ENCODE results near the gene TCF7L1.

The TCF7L1 gene

DNA sequence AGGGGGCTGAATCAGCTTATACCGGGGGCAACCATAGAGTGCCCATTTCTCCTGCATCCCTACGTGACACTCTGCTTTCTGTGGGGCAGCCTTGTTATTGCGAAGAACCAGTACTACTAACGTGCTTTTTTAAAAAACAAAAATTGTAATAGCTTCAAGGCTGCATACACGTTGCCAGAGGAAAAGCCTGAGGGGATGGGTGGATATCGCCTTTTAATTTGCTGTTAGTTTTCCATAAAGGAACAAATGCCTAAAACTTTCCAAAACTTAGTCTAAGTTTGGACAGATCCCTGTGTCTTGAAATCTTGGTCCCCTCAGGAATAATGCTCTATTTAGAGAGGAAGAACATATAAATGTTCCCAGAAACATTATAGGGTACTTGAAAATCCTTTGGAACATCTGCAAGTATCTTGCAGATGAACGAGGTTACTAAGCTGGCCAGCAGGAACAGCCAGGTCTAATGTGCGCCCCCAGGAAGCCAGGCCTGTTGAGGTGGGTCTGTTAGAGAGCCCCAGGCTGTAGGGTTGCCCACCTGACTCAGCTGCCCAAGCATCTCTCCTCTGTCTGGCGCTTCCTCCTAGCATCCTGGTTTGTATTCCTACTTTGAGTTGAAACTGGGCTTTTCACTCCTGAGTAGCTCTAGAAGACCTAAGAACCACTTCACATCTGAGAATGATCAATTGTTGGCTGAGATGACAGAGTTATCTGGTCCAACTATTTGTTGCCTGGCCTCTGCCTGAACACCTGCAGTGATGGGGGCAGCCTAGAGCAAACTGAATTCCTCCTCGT, 97.7 kb downstream of the TCF7L1 start:
- DNase-seq (ENCODE audit: low read depth): no peak

DNA sequence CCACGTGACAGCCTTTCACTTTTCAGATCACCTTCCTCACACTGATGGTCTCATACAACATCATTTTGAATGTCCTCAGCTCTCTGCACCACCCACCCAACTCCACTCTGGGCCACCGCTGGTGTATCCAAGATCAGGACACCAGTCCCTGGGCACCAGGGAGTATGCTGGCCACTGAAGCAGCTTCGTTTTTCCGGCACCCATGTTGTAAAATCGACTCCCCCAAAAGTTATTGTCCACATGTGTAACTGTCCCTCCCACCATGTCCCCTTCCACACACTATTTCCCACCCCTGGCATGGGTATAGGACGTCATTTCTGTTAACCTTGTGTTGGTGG, 98.2 kb downstream of the TCF7L1 start:
- no peak for DNase-seq (ENCODE audit: low read depth)

DNA sequence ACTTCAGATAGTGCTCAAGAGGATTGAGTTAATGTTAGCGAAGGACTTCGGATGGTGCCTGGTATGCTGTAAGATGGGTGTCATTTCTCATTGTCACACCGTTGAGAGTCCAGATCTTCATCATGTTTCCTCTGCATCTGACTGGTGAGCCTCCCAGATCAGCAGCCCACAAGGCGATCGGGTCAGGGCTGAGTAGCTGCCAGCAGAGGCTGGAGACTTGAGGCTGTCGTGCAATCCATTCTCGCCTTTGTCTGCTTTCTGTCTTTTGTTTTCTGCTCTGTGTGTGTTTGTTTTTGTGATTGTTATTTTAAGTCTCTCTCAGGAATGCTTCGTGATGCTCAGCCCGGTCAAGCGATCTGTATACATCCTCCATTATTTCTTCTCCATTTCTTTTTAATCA, 98.8 kb downstream of the TCF7L1 start:
- no peak for DNase-seq (ENCODE audit: low read depth)

DNA sequence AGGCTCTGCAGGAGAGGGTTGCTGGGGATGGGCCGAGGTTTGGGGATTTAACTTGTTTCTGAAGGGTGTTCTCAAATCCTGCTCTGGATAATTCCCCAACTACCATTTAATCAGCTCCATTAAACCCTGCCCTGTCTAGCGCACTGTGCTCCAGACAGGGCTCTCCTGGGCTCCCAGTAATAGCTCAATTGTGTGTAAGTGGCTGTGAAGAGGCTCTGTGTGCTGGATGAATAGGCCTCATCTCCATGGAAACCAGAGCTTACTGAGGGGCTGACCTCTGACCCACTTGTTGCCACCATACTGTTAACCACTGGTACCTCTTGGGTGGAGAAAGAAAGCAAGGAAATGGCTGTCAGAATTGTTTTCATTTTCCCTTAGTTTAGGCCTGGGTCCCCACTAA, 101.7 kb downstream of the TCF7L1 start:
- DNase-seq (ENCODE audit: low read depth): no peak

DNA sequence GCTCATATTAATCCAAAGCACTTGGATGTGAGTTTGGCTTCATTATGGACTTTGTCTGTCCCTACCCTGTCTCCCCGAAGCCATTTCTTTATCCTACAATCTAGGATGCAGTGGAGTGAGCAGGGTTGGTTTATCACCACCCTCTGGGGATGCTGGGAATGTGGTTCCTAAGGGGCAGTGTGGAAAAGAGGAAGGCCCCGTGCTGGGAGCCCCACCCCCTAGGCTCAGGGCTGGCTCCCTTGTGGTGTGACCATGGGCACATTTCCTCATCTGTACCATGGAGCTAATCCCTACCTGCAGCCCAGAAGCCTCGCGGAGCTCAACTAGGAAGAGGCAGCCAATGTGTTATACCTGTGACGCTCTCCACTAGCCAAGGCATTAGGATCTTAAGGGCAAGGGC, 102.1 kb downstream of the TCF7L1 start:
- DNase-seq (ENCODE audit: low read depth): no peak

DNA sequence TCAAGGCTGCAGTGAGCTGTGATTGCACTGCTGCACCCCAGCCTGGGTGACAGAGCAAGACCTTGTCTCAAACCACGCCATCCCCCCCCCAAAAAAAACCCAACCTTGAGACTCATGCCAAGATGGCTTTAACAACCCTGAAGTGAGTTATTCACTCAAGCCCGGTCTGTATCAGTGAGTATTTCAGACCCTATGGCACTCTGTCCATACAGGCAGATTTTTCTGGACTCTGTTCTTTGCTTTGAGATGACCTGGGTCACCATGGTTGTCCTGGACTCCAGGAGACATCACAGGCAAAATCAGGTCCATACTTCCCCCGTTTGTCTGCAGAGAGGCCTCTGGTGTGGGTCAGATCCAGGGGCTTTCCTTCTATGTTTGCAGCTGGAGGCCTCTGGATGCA, 102.9 kb downstream of the TCF7L1 start:
- no peak for DNase-seq (ENCODE audit: low read depth)

DNA sequence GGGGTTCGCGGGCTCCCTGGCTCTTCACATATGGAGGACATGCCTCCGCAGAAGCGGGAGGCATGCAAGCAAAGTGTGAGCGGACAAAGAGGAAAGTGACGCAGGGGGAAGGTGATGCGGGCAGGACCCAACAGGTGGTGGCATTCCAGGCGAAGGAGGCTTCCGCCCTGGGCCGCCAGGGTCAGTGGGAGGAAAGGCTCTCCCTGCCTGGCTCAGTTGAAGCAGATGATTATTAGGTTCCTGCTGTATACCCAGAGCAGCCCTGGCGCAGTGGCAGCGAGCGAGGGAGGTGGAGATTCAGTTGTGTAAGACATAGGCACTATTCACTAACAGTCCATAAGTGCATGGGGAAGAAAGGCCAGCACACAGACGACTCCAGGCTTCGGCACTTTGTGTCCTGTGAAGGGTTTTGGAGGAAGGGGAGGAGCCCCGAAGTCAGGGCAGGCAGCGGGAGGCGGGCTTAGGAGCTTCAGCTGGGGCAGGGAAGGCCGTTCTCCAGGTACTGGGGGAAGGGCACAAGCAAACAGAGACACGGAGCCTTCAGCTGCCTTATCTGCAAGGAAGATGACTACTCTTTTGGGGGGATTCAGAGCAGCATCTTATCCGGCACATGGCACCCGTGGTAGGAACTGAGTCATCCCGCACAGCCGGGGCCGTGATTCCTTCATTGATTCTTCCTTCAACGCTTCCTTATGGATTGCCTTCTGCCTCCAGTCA, 104.8 kb downstream of the TCF7L1 start:
- no peak for DNase-seq (ENCODE audit: low read depth)

DNA sequence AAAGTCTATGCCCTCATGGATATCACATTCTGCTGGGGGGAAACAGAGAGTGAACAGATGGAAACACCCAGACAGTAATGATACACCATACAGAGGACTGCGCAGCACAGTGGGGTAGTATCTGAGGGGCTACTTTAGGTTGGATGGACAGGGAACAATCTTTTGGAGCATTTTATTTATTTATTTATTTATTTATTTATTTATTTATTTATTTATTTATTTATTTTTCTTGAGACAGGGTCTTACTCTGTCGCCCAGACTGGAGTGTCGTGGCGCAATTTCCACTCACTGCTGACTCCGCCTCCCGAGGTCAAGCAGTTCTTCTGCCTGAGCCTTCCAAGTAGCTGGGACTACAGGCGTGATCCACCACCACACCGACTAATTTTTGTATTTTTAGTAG, 105.4 kb downstream of the TCF7L1 start:
- no peak for DNase-seq (ENCODE audit: low read depth)

DNA sequence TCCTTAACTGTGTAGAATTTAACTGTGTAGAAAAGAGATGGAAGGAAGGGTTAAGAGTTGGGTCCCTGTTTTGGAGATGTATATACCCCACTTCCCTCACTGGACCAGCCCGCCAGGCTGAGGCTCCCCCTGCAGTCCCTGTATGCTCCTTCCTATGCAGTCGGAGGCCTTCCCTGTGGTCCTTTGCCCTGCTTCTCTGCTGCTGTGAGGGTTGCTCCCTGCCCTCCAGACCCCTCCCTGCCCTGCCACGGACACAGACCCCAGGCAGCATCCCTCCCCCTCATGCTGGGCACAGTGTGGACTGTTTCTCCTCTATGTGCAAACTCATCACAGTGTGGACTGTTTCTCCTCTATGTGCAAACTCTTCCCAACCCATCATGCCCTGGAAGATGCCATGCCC, 105.9 kb downstream of the TCF7L1 start:
- no peak for DNase-seq (ENCODE audit: low read depth)

DNA sequence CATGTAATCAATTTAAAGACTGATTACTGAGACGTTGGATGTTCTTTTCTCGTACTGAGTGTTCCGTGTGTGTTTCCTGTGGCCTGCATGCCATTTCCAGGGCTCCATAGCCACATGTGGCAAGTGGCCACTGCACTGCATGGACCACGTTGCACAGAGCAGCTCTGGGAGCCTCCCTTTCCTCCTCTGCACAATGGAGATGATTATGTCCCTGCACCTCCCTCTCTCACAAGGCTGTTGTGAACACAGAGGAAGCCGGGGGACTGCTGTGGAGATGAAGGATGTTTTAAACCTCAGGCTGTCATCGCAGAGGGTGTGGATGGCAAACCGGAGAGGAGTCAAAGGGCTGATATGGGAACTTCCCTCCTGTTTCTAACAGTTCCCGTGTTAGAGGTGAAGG, 106.9 kb downstream of the TCF7L1 start:
- no peak for DNase-seq (ENCODE audit: low read depth)

DNA sequence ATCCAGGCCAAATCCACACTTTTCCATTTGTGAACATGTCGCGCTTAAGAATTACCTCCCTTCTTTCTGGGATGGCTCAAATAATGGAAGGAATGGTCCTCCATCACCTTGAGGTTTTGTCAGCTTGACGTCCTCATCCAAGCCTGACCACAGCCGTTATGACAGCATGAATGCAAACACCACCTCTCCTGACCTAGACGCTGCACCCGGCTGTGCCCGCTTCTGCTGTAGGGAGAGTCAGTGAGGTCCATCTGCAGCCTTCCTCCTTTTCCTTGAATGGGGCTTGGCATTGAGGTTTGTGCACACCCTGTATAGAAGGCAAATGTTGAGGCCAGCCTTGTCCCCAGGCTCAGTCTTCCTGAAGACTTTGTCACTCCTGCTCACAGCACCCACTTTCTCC, 109.1 kb downstream of the TCF7L1 start:
- no peak for DNase-seq (ENCODE audit: low read depth)

DNA sequence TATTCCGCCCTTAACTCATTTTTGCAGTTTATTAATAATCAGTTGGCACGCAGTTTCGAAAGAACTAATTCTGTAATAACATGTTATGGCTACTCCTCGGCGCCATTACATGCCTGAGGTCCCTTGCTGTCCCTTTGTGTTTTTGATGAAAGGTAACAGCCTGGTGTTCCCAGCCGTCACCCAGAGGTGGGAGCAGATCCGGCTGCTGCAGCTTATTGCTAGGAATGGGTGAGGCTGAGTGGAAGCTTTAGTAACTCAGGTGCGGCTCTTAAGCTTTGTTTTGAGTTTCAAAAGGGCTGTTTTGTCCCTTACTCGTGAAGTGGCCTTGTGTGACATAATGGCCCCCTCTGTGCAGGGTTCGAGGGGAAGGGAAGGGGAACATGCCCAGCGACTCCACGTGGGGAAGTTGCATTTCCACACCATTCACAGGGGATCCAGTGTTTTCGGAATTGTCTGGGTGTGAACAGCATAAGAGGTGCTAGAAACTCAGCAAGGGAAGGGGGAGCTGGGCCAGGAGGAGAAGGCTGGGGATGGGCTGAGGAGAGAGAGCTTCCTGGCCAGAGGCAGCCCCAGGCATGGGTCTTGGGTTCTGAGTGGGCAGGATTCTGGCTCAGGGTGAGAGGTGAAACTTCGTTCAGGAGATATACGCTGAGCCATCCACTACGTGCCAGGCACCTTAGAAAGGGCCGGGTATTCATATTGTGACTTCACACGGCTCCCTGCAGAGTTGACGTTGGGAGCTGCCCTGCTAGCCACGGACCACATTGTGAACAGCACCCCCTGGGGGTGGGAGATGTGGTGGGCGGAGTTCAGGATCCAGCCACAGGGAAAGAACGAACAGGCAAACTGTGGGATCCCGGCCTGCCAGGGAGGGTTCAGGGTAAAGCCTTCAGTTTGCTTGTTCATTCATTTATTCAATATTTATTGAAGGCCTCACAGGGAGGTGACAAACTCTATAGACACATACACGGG, 110.2 kb downstream of the TCF7L1 start:
- DNase-seq (ENCODE audit: low read depth): no peak

DNA sequence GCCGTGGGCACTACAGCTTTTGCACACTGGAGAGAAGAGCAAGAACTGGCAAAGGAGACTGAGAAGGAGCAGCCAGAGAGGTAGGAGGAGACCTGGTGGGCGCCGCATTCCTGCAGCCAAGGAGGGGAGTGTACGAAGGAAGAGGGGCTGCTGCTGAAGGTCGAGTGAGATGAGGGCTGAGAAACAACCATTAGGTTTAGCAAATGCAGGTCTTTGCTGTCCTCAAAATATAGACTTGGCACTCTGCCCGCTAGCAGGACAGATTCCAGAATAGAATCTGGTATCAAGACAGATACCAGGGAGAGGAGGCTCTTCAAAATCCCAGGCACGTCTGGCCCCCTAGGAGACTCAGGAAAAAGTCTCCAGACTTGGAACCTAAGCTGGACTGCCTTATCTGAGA, 111.6 kb downstream of the TCF7L1 start:
- DNase-seq (ENCODE audit: low read depth): no peak

DNA sequence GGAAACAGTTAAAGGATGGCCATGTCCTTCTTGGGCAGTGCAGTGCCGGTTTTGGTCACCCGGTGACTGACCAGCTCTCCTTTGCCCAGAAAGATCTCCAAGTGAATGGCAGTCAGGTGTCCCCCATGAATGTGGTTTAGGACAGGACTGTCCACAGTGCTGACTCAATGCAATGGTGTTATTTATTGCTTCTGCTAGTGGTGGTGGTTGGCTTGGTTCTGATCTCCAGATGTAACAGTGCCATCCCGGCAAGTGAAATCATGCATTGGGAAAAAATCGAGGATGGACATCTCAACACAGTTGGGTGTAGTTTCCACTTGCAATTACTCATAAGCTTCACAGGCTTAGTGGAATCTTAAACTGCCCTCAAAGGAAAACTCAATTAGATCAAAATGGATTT, 112.7 kb downstream of the TCF7L1 start:
- DNase-seq (ENCODE audit: low read depth): no peak

DNA sequence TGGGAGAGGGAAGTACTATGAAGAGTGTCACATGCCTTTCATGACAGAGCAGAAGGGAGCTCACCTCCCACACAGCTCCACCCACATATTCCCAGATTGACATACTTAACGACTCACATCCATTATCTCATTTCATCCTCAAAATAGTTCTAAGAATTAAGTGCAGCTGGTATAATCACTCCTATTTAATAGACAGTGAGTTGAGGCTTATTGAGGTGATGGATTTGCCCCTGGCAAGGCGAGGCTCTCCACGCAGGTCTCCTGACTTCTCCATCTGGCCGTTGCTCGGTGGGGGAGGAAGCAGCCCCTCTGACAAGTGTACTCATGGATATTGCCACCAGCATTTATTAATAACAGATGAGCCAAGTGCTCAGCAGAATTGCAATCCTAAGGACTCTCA, 113.2 kb downstream of the TCF7L1 start:
- no peak for DNase-seq (ENCODE audit: low read depth)

DNA sequence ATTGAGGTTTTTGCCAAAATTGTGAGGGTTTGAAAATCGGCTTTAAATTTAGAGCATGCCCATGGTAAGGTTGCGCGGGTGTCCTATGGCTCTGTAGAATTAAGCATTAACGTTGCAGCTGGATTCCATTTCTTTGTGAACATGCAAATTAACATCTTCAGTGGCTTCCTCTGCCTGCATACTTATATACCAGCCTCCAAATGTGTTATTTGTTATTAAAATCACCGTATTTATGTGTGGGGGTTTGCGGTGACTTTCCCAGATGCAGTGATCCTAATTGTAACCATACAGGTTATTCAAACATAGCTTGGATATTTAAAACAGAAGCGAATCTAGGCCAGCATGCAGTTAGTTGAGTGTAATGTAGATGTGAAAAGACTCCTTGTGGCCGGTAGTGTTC, 114.4 kb downstream of the TCF7L1 start:
- DNase-seq (ENCODE audit: low read depth): no peak

DNA sequence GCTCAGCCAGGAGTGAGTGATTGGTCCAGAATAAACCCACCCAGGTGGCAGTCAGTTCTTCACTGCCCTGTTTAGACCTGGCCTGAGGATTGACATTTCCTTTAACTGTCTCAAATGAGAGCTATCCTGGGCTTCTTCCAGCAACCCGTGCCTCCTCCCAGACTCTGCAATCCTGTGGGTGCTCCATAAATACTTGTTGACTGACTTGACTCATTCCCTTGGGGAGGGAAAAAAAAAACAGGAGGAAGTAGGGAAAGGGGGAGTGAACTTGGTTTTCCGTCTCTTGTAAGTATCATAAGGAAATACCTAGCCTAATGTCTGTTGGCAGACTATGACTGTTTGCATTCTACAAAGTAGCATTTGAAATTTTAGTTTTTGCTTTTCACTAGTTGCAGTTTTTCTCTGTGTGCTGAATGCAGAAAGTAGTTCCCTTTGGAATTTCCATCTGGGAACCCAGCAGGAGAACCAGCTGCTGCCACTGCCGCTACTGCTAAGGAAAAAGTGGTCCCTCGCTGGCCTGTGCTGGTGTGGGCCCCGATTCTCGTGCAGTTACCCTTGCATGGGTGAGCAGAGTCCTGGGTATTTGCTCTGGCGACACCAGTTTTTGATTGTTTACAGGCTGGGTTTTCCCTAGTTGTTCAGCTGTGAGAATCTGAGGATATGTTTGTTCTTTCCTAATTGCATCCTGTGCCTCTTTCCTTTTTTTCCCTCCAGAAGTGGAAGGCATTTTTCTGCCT, 115.7 kb downstream of the TCF7L1 start:
- DNase-seq (ENCODE audit: low read depth): no peak

DNA sequence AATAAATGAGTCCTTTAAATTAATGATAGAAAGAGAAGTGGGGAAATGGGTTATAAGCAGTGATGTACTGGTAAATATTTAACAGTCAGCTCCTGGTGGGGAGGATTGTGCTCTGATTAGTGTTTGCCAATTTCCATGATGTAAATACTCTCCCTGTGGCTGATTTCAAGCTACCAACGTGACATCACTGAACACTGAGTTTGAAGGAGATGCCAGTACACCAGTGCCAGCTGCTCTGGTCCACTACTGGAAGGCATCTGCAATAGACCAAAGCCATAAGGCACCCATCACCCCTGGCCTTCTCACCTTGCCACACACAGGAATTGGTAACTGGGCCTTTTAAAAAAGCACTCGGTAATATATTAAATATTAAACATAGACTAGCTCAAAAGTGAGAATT, 116.9 kb downstream of the TCF7L1 start:
- DNase-seq (ENCODE audit: low read depth): no peak

DNA sequence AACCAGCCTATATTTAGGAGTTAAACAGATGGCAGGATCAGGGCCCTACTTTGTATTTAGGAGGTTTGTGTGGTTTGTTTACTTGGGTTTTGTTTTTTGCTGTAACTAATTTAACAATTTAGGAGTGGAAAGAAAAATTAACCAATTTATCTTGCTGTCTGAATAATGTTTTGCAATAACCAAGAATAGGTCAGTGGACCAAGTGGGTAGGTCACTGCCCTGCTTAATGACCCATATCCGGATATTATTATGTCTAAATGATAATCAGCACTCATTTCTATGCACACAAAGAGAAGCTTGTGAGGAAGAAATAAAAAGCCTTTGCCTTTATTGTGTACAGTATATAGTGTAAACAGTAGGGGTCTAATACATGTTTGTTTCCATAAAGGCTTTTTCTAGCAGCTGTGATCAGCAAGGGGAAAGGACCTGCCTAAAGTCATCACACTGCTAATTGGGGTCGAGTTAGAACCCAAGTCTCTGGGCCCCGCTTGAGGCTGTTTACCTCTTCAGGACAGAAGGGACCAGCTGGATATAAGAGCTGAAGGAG, 118.0 kb downstream of the TCF7L1 start:
- no peak for DNase-seq (ENCODE audit: low read depth)

DNA sequence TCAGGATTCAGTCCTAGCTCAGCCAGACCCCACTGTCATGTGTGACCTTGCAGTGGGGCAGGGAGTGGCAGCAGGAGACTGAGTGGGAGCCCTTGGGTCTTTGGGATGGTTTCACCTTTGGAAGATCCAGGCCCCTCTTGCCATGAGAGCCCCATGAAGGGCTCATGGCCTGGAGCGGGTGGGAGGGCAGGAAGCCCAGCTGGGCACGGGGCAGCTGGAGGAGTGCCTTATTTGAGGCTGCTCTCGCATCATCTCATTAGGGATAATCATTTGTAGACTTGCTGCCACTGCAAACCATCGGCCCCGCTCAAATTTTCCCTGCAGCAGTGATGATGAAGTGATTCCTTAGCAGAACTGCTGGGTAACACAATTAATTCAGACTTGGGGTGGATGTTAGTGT, 120.7 kb downstream of the TCF7L1 start:
- no peak for DNase-seq (ENCODE audit: low read depth)

DNA sequence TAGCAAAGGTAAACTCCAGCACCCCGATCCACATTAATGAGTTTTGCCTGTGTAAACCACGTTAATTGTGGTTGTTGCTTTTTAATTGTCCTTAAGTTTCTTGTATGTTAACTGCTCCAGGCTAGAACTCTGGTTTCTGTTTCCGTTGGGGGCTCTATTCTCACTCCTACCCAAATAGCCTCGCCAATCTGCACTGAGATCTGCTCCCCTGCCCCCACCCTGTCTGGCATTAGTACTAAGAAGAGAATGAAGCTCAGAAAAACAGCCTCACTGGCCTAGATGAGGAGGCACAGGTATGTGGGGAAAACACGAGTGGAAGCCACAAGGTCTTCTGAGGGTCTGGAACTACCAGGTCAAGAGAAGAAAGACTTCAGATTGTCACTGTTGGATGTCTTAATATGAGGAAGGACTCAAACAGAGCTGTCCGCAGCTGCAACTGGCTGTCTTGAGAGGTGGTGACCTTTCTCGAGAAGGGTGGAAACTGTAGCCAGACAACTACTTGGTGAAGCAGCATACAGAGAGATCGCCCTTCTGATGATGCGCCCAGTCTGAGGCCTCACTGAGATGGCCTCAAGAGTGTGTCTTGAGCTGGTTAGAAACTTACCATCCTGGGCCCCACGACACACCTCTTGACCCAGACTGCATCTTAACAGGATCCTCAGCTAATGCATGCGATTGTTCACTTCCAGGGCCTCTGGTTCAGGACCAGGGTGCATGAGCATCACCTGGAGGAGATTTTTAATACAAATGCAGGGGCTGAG, 121.5 kb downstream of the TCF7L1 start:
- DNase-seq (ENCODE audit: low read depth): no peak
